Dedifferentiated amniotic fluid mesenchymal stem cell (primary cell): ENCODE data around the gene SLC9A5.
A peak's percentile ranks its signal among the peaks of the same experiment; 100 is the strongest.

ENCODE experiments used
- DNase-seq: peaks from one replicate; pipeline ENCODE4 v3.0.0-alpha.2; 2016; ENCODE audit errors: extremely low spot score

The SLC9A5 gene

DNA sequence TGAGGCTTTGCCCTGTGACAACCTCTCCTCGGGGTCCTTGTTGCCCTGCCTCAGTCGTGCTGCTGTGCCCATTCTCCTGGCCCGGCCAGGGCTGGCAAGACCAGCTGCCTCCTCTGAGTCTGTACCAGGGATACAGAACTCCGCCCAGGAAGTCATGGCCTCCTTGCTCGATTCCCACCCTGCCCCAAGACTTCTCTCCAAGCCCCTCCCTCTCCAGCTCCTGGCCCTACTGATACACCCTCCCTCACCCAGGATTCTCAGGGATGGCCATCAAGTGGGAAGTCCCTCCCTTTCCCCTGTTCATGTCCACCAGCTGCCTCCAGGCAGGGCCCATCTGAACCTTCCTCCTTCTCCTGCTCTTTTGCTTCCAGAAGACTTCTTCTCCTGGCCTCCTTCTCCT is 33.1 kb upstream of the SLC9A5 start:
- DNase-seq, result no peak

DNA sequence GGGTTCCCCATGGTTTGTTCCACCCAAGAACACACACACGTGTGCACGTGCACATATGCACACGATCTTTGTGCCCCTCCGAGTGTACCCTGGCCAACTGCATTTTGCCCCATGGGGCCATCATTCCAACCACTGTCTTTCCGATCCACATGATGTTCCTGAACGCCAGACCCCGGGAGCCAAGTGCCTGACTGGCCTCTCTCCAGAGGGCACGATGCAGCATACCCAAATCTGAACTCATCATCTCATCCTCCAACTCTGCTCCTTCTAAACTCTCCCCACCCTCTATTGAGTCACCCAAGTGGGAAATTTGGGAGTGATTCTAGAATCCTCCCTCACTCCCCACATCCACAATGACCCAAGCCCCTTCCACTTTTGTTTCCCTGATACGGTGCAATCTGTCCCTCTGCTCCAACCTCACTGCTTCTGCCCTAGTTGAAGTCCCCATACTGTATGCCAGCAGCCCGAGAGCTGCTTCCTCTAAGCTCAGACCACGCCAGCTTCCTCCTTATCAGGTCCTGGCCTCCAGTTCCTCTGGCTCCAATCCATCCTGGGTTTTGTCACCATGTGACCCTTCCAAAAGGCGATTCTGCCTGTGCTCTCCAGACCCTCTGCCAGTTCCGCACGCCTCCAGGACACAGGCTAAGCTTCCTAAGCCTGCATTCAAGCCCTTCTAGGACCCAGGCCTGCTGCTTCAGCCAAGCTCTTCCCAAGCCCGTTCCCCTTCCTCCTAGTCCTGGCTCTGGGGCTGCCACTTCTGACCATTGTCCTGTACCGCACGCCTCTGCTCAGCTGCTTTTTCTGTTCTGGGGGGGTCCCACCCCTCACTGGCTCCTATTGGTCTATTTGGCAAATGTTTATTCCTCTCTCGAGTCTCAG is 31.9 kb upstream of the SLC9A5 start:
- DNase-seq, result no peak

GRCh38 chr16:67223992-67224391 is 24.8 kb upstream of the SLC9A5 start:
- DNase-seq, result no peak

GRCh38 chr16:67226295-67226803 is 22.4 kb upstream of the SLC9A5 start:
- no peak for DNase-seq

- peak; percentile 99 for DNase-seq
Observed at GRCh38 chr16:67226804-67227566, 21.8 kb upstream of the SLC9A5 start, which contains the start of gene TMEM208. Gene TMEM208, plus strand, starts transcription at chr16:67227130. Its CDS starts 89 bp downstream, at chr16:67227219.

DNA sequence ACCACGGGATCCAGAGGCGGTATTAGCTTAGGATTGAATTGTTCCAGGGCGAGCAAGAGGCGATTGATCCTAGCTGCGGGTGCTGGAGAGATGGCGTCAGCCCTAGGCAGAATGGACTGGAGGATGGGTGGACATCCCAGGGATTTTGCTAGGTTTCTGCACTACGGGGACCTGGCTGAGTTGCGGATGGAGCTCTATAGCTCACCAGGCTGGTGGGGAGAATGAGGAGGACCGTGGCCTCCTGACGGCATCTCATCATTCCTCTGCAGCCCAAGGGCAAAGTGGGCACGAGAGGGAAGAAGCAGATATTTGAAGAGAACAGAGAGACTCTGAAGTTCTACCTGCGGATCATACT is 21.2 kb upstream of the SLC9A5 start:
- DNase-seq, result no peak

DNA sequence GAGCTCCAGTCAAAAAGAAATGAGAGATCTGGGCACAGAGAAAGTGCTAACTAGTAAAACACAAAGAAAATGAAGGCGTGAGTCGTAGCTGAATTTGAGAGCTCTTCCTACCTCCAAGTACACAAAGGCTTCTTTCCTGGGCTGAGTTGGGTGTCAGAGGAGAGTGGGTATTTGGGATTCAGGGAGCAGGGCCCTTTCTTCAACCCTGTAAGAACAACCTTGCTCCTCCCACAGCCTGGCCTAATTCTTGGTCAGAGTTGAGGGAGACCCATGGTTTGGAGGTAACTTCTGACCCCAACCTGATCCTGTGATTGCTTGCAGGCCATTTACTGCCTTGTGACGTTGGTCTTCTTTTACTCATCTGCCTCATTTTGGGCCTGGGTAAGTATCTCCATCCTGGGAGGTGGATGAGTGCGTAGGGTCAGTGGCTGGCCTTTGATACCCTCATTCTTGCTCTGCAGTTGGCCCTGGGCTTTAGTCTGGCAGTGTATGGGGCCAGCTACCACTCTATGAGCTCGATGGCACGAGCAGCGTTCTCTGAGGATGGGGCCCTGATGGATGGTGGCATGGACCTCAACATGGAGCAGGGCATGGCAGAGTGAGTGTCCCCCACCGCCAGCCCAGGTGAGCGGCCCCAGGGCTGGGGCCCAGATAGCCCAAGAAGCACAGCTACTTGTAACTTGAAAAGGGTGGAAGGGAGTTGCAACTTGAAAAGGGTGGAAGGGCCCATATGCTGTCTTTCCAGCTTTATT is 20.6 kb upstream of the SLC9A5 start:
- DNase-seq, result no peak

DNA sequence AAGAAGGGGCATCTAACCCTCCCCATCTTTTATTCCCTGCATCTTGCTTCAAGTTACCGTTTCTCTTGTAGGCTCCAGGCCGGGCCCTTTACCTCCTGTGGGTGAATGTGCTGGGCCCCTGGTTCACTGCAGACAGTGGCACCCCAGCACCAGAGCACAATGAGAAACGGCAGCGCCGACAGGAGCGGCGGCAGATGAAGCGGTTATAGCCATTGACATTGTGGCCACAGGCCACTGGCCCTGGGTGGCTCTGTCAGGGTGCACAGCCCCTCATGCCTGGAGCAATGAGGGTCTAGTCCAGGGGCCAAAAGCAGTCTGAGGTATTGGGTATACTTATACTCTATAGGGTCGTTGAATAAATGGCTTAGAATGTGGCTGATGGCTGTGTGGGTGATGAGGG is 19.9 kb upstream of the SLC9A5 start:
- no peak for DNase-seq

- DNase-seq, result no peak
Observed at GRCh38 chr16:67229906-67230808, 18.6 kb upstream of the SLC9A5 start.

- no peak for DNase-seq
Observed at GRCh38 chr16:67230809-67231660, 17.7 kb upstream of the SLC9A5 start.

- DNase-seq, result no peak
Observed at GRCh38 chr16:67233596-67233995, 15.2 kb upstream of the SLC9A5 start.

DNA sequence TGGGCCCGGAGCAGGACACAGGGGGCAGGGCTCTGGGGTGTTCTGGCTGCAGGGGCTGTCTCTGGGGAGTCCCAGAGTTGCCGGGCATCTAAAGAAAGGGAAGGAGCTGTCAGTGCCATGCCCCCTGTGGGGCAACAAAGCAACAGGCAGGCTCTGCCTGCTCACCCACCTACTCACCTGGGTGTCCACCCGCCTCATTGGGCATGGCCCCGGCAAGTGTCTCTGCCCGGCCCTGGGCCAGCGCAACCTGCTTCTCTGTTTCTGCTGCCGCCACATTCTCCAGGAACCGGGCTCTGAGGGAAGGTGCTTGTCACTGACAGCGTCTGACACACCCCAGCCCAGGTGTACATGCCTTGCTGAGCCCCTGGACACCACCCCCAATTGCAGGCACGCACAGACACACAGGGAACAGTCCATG is 14.6 kb upstream of the SLC9A5 start:
- DNase-seq, result no peak

DNA sequence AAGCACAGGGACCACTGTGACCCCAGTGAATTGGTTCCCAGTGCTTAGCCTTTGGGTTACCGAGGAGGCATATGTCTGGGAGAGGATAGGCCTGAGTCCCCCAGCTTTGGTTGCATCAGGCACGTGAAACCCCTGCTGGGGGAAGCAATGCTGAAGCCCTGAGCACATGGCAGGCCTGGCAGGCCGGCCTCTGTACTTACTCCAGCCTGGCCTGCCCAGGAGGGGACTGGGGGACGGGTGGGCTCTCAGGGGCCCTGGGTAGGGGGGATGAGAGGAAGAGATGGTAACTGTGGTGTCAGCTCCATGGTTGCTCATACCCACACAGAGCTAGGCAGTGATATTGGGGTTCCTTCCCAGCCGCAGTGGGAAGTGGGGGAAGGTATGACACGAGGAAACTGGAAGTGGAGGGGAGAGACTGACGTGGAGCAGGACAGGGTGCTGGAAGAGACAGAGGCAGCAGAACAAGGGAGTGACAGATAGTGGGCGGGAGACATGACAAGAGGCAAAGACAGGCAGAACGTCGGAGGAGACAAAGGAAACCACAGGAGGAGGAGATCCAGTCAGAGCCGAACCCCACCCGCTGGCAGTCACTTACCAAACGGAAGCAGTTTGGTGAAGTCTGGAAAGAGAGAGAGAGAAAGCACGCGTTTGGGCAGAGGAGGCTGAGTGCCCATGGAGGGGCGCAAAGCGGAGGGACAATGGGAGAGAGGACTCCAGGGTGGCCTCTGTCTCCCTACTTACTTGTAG is 12.8 kb upstream of the SLC9A5 start:
- no peak for DNase-seq

GRCh38 chr16:67236563-67237395 is 12.0 kb upstream of the SLC9A5 start:
- no peak for DNase-seq

DNA sequence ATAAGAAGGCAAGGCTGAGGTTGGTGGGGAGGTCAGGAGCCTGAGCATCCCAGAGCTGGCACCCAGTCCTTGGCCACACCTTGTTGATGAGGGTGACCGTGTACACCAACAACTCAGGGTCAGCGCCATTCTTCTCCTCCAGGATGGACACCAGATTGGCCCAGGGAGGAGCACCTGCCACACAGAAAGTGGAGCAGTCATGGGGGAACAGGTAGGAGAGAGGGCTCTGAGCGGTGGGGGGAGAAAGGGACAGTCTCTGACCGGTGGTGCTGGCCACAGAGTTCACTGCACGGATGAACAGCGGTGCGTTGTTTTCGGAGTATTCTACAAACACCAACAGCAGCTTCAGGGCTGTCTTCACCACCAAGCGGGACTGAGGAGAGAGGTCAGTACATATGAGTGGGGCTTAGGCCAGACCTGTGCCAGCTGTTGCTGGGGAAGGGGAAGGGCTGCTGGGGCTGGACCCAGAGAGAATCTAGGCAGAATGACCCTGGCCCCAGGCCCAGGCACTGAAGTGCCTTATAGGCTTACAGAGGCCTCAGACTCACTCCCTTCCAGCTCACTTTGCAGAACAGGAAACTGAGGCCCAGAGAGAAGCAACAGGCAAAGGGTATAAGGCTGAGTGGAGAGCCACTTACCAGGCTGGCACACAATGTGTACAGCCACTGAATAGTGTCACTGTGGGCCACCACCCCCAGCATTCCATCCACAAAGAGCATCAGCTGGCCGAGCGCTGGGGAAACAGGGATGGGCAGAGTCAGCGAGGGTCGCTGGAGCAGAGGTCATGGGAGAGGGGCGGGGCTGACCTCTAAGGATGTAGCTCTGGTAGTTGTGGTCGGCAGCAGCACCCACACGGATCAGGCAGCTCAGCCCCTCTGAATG is 11.1 kb upstream of the SLC9A5 start:
- no peak for DNase-seq

DNA sequence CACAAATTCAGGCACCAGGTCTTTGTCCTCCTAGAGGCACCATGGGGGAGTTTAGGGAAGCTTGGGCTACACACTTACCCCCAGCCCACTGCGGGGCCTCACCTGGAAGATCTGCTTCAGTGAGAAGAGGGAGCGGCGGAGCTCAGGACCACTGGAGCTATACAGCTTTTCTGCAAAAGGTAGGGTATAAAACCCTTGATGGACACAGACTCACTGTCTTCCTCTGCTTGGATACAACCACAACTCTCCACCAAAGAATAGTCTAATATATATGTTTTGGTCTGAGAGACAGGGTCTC is 10.6 kb upstream of the SLC9A5 start:
- DNase-seq, result no peak

GRCh38 chr16:67238806-67239470 is 9.8 kb upstream of the SLC9A5 start:
- no peak for DNase-seq
